ENCODE measurements around the gene ENOX1. TPM values are rescaled to one million over a fixed set of nuclear protein-coding genes. Genes with fewer than 3 reads are reported as not detected.

The ENOX1 gene
- total and polyA plus RNA-seq, 2 of the 13 experiments (the other 11 are each of a cell fraction or from before 2014, with no cell fraction given): not detected

DNA sequence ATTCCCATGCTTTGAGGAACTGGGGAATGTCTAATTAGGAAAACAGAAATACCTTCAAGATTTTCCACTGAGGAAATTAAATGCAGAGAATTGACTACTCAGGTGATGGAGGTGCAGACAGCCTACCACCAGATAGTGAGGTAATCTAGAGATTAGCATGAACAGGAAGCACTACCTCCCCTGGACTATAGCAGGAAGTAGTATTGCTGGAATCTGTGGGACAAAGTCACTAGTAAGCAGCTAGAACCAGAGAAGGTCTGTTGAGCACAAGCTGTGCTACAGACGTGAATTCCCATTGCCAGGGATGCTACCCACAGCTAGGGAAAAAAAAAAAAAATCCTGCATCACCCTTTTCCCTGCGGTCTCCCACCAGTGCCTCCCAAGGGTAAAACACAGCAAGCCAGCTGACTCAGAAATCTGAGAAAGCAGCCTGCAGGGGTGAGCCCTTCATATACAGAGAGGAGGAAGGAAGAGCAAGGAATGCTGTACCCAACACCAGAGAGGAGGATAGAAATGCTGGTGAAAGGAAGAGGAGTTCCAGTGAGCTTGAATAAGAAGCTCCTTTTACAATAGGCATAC, 10.2 kb downstream of the ENOX1 start (continued):
- TF ChIP-seq KLF16 (CRISPR knock-in tag; IDR thresholded peaks at IDR 0.05) (no peak), HES4 (CRISPR knock-in tag; IDR thresholded peaks at IDR 0.05; ENCODE audit: borderline replicate concordance) (no peak), ZFP41 (CRISPR knock-in tag; IDR thresholded peaks at IDR 0.05; ENCODE audit: borderline replicate concordance) (no peak), FOXK2 (IDR thresholded peaks at IDR 0.05) (no peak), NFYB (CRISPR knock-in tag; IDR thresholded peaks at IDR 0.05) (no peak), HDAC2 (CRISPR knock-in tag; IDR thresholded peaks at IDR 0.05) (no peak), ESRRA (CRISPR knock-in tag; IDR thresholded peaks at IDR 0.05; ENCODE audit: low read depth) (no peak), RELA (CRISPR knock-in tag; IDR thresholded peaks at IDR 0.05) (no peak), ZMAT3 (CRISPR knock-in tag; conservative IDR thresholded peaks at IDR 0.05) (no peak)
- TF ChIP-seq, protein P1, sequence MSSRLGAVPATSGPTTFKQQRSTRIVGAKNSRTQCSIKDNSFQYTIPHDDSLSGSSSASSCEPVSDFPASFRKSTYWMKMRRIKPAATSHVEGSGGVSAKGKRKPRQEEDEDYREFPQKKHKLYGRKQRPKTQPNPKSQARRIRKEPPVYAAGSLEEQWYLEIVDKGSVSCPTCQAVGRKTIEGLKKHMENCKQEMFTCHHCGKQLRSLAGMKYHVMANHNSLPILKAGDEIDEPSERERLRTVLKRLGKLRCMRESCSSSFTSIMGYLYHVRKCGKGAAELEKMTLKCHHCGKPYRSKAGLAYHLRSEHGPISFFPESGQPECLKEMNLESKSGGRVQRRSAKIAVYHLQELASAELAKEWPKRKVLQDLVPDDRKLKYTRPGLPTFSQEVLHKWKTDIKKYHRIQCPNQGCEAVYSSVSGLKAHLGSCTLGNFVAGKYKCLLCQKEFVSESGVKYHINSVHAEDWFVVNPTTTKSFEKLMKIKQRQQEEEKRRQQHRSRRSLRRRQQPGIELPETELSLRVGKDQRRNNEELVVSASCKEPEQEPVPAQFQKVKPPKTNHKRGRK (CRISPR knock-in tag; IDR thresholded peaks at IDR 0.05): no peak

- ChIA-PET POLR2A (no interaction called here), CTCF (ENCODE audit: low intra/inter-chr PET ratio, low total read pairs) (no interaction called here)
- Histone ChIP-seq H3K4me1 (ENCODE audit: insufficient read depth, low read length) (no peaks in the 10 kb centered on the region), H3K9me3 (ENCODE audit: low read length) (no peaks in the 10 kb centered on the region), H3K9ac (ENCODE audit: insufficient read depth, low read depth, low read length) (no peak overlapping the region), H3K4me3 (replicated peaks in 1 of 3; ENCODE audit: insufficient read depth in 1 of 3, low read depth in 2 of 3, low read length in 3 of 3) (no peak overlapping the region), H4K20me1 (ENCODE audit: insufficient read depth, low read length) (no peaks in the 10 kb centered on the region), H3K27me3 (ENCODE audit: control insufficient read depth in 1 of 2, insufficient read depth in 2 of 2, low read length in 2 of 2) (no peaks in the 10 kb centered on the region), H3K79me2 (ENCODE audit: insufficient read depth, low read length) (no peaks in the 10 kb centered on the region), H3K4me2 (ENCODE audit: low read depth, low read length) (no peak overlapping the region), H3K27ac (ENCODE audit: extremely low read length, insufficient read depth, low read length) (no peak overlapping the region), H2AFZ (ENCODE audit: low read length) (no peak overlapping the region), H3K36me3 (replicated peaks in 1 of 2; ENCODE audit: control insufficient read depth in 1 of 2, insufficient read depth in 2 of 2, low read length in 2 of 2) (no peaks in the 10 kb centered on the region)
- BruUV-seq (replicated peaks): no TSS peak
- no peak for FAIRE-seq
- no peak for DNase-seq (ENCODE audit: low spot score)
- WGBS (ENCODE audit: low lambda C conversion rate): 9% methylated on average over 2 of the region's 2 CpGs
- no peak for ATAC-seq
- in situ Hi-C loops (cut with HindIII; ENCODE audit: extremely low pct_ligation_motif_present, low pct_unique_long_range_greater_than_20kb): loop anchor here (25.0 kb wide), 1 partner anchor 464 kb away; no protein-coding TSS in a partner anchor
- intact Hi-C loops (cut with micrococcal nuclease; ENCODE audit: unreplicated experiment): no loop called here
- TF ChIP-seq MYC (CRISPR knock-in tag; IDR thresholded peaks at IDR 0.05; ENCODE audit: borderline replicate concordance): no peak
- TF ChIP-seq, protein P2, sequence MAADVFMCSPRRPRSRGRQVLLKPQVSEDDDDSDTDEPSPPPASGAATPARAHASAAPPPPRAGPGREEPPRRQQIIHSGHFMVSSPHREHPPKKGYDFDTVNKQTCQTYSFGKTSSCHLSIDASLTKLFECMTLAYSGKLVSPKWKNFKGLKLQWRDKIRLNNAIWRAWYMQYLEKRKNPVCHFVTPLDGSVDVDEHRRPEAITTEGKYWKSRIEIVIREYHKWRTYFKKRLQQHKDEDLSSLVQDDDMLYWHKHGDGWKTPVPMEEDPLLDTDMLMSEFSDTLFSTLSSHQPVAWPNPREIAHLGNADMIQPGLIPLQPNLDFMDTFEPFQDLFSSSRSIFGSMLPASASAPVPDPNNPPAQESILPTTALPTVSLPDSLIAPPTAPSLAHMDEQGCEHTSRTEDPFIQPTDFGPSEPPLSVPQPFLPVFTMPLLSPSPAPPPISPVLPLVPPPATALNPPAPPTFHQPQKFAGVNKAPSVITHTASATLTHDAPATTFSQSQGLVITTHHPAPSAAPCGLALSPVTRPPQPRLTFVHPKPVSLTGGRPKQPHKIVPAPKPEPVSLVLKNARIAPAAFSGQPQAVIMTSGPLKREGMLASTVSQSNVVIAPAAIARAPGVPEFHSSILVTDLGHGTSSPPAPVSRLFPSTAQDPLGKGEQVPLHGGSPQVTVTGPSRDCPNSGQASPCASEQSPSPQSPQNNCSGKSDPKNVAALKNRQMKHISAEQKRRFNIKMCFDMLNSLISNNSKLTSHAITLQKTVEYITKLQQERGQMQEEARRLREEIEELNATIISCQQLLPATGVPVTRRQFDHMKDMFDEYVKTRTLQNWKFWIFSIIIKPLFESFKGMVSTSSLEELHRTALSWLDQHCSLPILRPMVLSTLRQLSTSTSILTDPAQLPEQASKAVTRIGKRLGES (CRISPR knock-in tag; IDR thresholded peaks at IDR 0.05; ENCODE audit: borderline replicate concordance): no peak
- no peak for TF ChIP-seq ARID2 (CRISPR knock-in tag; IDR thresholded peaks at IDR 0.05; ENCODE audit: borderline replicate concordance)
- TF ChIP-seq ELF1 (CRISPR knock-in tag; IDR thresholded peaks at IDR 0.05): no peak
- TF ChIP-seq ZNF746 (CRISPR knock-in tag; IDR thresholded peaks at IDR 0.05): no peak
- no peak for TF ChIP-seq ZNF564 (CRISPR knock-in tag; IDR thresholded peaks at IDR 0.05)
- TF ChIP-seq, protein P3, sequence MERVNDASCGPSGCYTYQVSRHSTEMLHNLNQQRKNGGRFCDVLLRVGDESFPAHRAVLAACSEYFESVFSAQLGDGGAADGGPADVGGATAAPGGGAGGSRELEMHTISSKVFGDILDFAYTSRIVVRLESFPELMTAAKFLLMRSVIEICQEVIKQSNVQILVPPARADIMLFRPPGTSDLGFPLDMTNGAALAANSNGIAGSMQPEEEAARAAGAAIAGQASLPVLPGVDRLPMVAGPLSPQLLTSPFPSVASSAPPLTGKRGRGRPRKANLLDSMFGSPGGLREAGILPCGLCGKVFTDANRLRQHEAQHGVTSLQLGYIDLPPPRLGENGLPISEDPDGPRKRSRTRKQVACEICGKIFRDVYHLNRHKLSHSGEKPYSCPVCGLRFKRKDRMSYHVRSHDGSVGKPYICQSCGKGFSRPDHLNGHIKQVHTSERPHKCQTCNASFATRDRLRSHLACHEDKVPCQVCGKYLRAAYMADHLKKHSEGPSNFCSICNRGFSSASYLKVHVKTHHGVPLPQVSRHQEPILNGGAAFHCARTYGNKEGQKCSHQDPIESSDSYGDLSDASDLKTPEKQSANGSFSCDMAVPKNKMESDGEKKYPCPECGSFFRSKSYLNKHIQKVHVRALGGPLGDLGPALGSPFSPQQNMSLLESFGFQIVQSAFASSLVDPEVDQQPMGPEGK (CRISPR knock-in tag; IDR thresholded peaks at IDR 0.05): no peak
- no peak for TF ChIP-seq SMARCE1 (IDR thresholded peaks at IDR 0.05; ENCODE audit: borderline replicate concordance)
- TF ChIP-seq ZNF264 (CRISPR knock-in tag; IDR thresholded peaks at IDR 0.05): no peak
Measured at GRCh38 chr13:43776006-43776405, 10.8 kb downstream of the ENOX1 start.

Measured in HepG2 (cell line).